ENCODE data around the gene MITD1. TPM values are rescaled to one million over a fixed set of nuclear protein-coding genes. Genes with fewer than 3 reads are reported as not detected.

MITD1 gene
- total and polyA plus RNA-seq, 2 of the 8 experiments (the other 6 are each of a cell fraction or from before 2014, with no cell fraction given), result 15.2 to 31.7 TPM

DNA sequence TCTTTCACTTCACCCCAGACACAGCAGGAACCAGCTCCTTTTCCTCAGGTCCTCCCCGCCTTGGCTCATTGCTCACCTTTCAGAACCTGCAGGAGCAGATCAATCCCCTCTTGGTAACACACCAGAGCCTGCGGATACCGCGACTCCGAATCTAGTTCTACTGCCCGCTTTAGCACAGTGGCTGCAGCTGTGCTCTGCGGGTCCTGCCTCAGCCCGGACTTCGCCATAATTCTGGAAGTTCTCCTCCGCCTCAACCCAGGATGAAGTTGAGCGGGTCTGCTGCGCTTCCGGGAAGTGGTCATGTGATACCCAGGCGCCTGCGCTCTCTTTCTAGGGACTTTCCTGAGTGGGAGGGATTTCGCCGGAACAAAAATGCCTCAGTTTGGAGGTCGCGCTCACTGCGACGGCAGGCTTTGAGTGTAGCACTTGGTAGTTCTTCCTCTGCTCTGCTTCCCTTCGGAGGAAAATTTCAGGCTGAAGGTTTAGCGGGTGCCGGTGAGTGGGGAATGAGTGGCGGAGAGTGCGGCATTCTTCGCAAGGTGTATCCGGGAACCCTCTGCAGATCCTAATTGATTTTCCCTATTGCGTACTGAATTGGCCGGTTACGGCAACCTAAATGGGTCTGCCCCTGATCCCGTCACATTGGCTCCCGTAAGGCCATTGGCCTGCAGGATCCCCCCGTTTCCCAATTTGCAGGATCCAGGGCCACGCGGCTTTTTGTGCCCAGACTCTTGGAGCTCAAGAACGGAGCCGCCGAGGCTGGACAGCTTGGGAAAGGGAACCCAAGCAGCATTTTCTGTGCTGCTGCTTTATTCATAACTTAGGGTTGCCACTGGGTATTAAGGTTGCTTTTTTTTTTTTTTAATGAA lies at the start of gene MITD1, which contains the start of gene MRPL30 (continued):
- TF ChIP-seq CHD7 (IDR thresholded peaks at IDR 0.05; ENCODE audit: insufficient replicate concordance, low read length) (no peak), SAP30 (IDR thresholded peaks at IDR 0.05; ENCODE audit: insufficient read depth, insufficient replicate concordance, low read length) (peak; percentile 89), HDAC2 (IDR thresholded peaks at IDR 0.05; ENCODE audit: borderline replicate concordance in 1 of 2, low read depth in 2 of 2, low read length in 2 of 2) (peak; percentile 83), HDAC6 (IDR thresholded peaks at IDR 0.05; ENCODE audit: low read depth, low read length) (no peak), GTF2F1 (IDR thresholded peaks at IDR 0.05; ENCODE audit: borderline replicate concordance, low read depth, low read length) (peak; percentile 88; the same call in 1 of the 2 replicates), RBBP5 (IDR thresholded peaks at IDR 0.05; ENCODE audit: borderline replicate concordance, low read depth, low read length) (0 out of 2 replicates have a peak, but pooled peaks have one; percentile 68), SRF (IDR thresholded peaks at IDR 0.05; ENCODE audit: low read depth, low read length) (0 out of 2 replicates have a peak, but pooled peaks have one; percentile 42), TBP (IDR thresholded peaks at IDR 0.05; ENCODE audit: low read depth, low read length) (peak; percentile 95)
